ENCODE data around the gene UBR1.

Gene UBR1

GRCh38 chr15:43126356-43126755 lies 20.5 kb upstream of the UBR1 start:
- Histone ChIP-seq H3K36me3 (ENCODE audit: control insufficient read depth, insufficient read depth, low read length) (no peaks in the 10 kb centered on the region), H3K27me3 (ENCODE audit: control insufficient read depth, insufficient read depth, low read length) (no peaks in the 10 kb centered on the region), H3K4me2 (ENCODE audit: low read length) (no peak overlapping the region), H3K9ac (no peak overlapping the region), H3K9me3 (ENCODE audit: control insufficient read depth, low read length) (no peaks in the 10 kb centered on the region), H3K27ac (no peak overlapping the region), H3K4me3 (ENCODE audit: low read depth, low read length) (no peak overlapping the region), H3K79me2 (no peaks in the 10 kb centered on the region), H3K4me1 (no peaks in the 10 kb centered on the region), H2AFZ (no peak overlapping the region)
- TF ChIP-seq, protein P1, sequence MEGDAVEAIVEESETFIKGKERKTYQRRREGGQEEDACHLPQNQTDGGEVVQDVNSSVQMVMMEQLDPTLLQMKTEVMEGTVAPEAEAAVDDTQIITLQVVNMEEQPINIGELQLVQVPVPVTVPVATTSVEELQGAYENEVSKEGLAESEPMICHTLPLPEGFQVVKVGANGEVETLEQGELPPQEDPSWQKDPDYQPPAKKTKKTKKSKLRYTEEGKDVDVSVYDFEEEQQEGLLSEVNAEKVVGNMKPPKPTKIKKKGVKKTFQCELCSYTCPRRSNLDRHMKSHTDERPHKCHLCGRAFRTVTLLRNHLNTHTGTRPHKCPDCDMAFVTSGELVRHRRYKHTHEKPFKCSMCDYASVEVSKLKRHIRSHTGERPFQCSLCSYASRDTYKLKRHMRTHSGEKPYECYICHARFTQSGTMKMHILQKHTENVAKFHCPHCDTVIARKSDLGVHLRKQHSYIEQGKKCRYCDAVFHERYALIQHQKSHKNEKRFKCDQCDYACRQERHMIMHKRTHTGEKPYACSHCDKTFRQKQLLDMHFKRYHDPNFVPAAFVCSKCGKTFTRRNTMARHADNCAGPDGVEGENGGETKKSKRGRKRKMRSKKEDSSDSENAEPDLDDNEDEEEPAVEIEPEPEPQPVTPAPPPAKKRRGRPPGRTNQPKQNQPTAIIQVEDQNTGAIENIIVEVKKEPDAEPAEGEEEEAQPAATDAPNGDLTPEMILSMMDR (IDR thresholded peaks at IDR 0.05), result no peak

DNA sequence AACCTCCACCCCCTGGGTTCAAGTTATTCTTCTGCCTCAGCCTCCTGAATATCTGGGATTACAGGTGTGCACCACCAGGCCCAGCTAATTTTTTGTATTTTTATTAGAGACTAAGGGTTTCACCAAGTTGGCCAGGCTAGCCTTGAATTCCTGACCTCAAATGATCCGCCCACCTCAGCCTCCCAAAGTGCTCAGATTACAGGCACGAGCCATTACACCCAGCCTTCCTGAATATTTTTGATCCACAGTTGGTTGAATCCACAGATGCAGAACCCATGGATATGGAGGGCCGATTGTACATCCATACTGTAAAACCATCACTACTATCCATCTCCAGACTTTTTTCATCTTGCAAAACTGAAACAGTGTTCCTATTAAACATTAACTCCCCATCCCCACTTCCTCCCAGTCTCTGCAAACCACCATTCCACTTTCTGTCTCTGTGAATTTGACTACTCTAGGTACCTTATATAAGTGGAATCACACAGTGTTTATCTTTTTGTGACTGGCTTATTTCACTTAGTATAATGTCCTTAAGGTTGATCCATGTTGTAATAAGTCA lies 19.3 kb upstream of the UBR1 start:
- Histone ChIP-seq H3K4me2 (ENCODE audit: low read length) (no peak overlapping the region), H3K4me3 (ENCODE audit: low read depth, low read length) (no peak overlapping the region), H3K4me1 (no peaks in the 10 kb centered on the region), H3K79me2 (no peaks in the 10 kb centered on the region), H3K27me3 (ENCODE audit: control insufficient read depth, insufficient read depth, low read length) (no peaks in the 10 kb centered on the region), H2AFZ (no peak overlapping the region), H3K9ac (no peak overlapping the region), H3K9me3 (ENCODE audit: control insufficient read depth, low read length) (no peaks in the 10 kb centered on the region), H3K27ac (no peak overlapping the region), H3K36me3 (ENCODE audit: control insufficient read depth, insufficient read depth, low read length) (no peaks in the 10 kb centered on the region)
- TF ChIP-seq, protein P1 (IDR thresholded peaks at IDR 0.05), result no peak

GRCh38 chr15:43121863-43122262 lies 16.0 kb upstream of the UBR1 start:
- Histone ChIP-seq H3K36me3 (ENCODE audit: control insufficient read depth, insufficient read depth, low read length) (no peaks in the 10 kb centered on the region), H3K27me3 (ENCODE audit: control insufficient read depth, insufficient read depth, low read length) (no peaks in the 10 kb centered on the region), H3K27ac (no peak overlapping the region), H3K4me3 (ENCODE audit: low read depth, low read length) (no peak overlapping the region), H3K9me3 (ENCODE audit: control insufficient read depth, low read length) (no peaks in the 10 kb centered on the region), H3K4me1 (no peaks in the 10 kb centered on the region), H2AFZ (no peak overlapping the region), H3K9ac (no peak overlapping the region), H3K79me2 (no peaks in the 10 kb centered on the region), H3K4me2 (ENCODE audit: low read length) (no peak overlapping the region)
- TF ChIP-seq, protein P1 (IDR thresholded peaks at IDR 0.05), result no peak

- Histone ChIP-seq H3K27ac (no peak overlapping the region), H3K27me3 (ENCODE audit: control insufficient read depth, insufficient read depth, low read length) (no peaks in the 10 kb centered on the region)
- TF ChIP-seq, protein P1 (IDR thresholded peaks at IDR 0.05), result no peak
Observed at GRCh38 chr15:43118829-43119228, 13.0 kb upstream of the UBR1 start.

GRCh38 chr15:43118286-43118685 lies 12.4 kb upstream of the UBR1 start:
- Histone ChIP-seq H3K79me2 (no peaks in the 10 kb centered on the region), H3K36me3 (ENCODE audit: control insufficient read depth, insufficient read depth, low read length) (no peaks in the 10 kb centered on the region), H3K4me3 (ENCODE audit: low read depth, low read length) (no peak overlapping the region), H3K9me3 (ENCODE audit: control insufficient read depth, low read length) (no peaks in the 10 kb centered on the region), H3K4me2 (ENCODE audit: low read length) (no peak overlapping the region), H3K27me3 (ENCODE audit: control insufficient read depth, insufficient read depth, low read length) (no peaks in the 10 kb centered on the region), H2AFZ (no peak overlapping the region), H3K9ac (no peak overlapping the region), H3K27ac (no peak overlapping the region), H3K4me1 (no peaks in the 10 kb centered on the region)
- TF ChIP-seq, protein P1 (IDR thresholded peaks at IDR 0.05), result no peak

More at GRCh38 chr15:43118829-43119228, 13.0 kb upstream of the UBR1 start:
- Histone ChIP-seq H2AFZ (no peak overlapping the region), H3K4me3 (ENCODE audit: low read depth, low read length) (no peak overlapping the region), H3K4me2 (ENCODE audit: low read length) (no peak overlapping the region), H3K79me2 (no peaks in the 10 kb centered on the region), H3K4me1 (no peaks in the 10 kb centered on the region), H3K9ac (no peak overlapping the region), H3K36me3 (ENCODE audit: control insufficient read depth, insufficient read depth, low read length) (no peaks in the 10 kb centered on the region), H3K9me3 (ENCODE audit: control insufficient read depth, low read length) (no peaks in the 10 kb centered on the region)

Data from parathyroid adenoma (tissue), 2 donors.